Keratinocyte (primary cell): ENCODE results near the gene ACSS2. TPM values are rescaled to one million over a fixed set of nuclear protein-coding genes. Genes with fewer than 3 reads are reported as not detected.

Source experiments
- DNase-seq: peaks from one replicate; pipeline ENCODE4 v3.0.0-alpha.2; 2011; ENCODE audit warnings: low read depth, missing footprints, low spot score
- FAIRE-seq: peaks from 2 replicates; lab custom pipeline; 2011; peaks lifted over from hg19 to GRCh38; lab: Jason Lieb, UNC
- H2AFZ ChIP-seq: 2 replicates; pipeline ENCODE4 v1.6.0; 2012; ENCODE audit warnings: low read length, control low read depth, inconsistent platforms; ENCODE audit not compliant: control insufficient read depth
- H3K27ac ChIP-seq: 2 replicates; pipeline ENCODE4 v1.5.1; 2011; ENCODE audit warnings: low read length; ENCODE audit not compliant: control insufficient read depth, insufficient read depth
- H3K27me3 ChIP-seq: 3 replicates; pipeline ENCODE4 v1.6.0; 2011; ENCODE audit warnings: low read length; ENCODE audit not compliant: control insufficient read depth, insufficient read depth; ENCODE audit errors: extremely low read depth
- H3K36me3 ChIP-seq, 2 experiments: 2 replicates in 1 of 2; 3 replicates in 1 of 2; pipeline ENCODE4 v1.5.1; 2011; ENCODE audit warnings: low read length in 2 of 2, mild to moderate bottlenecking in 1 of 2; ENCODE audit not compliant: control insufficient read depth in 2 of 2, insufficient read depth in 2 of 2; ENCODE audit errors: extremely low read depth in 1 of 2
- H3K4me1 ChIP-seq: 3 replicates; pipeline ENCODE4 v1.5.1; 2011; ENCODE audit warnings: low read length; ENCODE audit not compliant: control insufficient read depth, insufficient read depth; ENCODE audit errors: extremely low read depth
- H3K4me2 ChIP-seq: 3 replicates; pipeline ENCODE4 v1.6.0; 2011; ENCODE audit warnings: low read depth, low read length; ENCODE audit not compliant: control insufficient read depth, insufficient read depth; ENCODE audit errors: extremely low read depth
- H3K4me3 ChIP-seq, 3 experiments: fragments of 200-600 bp in 1 of 3; sonication (generic) in 1 of 3; 2 replicates in 2 of 3; 3 replicates in 1 of 3; pipeline ENCODE4 v1.5.1; 2011 to 2016; ENCODE audit warnings: low read length in 3 of 3, mild to moderate bottlenecking in 3 of 3, control low read depth in 2 of 3, inconsistent platforms in 1 of 3, low read depth in 1 of 3, mixed read lengths in 1 of 3, mixed run types in 1 of 3, moderate library complexity in 1 of 3; ENCODE audit not compliant: control insufficient read depth in 2 of 3, insufficient read depth in 2 of 3; ENCODE audit errors: extremely low read depth in 1 of 3
- H3K79me2 ChIP-seq: 2 replicates; pipeline ENCODE4 v1.6.0; 2012; ENCODE audit warnings: low read length; ENCODE audit not compliant: control insufficient read depth, insufficient read depth
- H3K9ac ChIP-seq: 3 replicates; pipeline ENCODE4 v1.6.0; 2011; ENCODE audit warnings: low read length; ENCODE audit not compliant: control insufficient read depth, insufficient read depth; ENCODE audit errors: extremely low read depth
- H3K9me1 ChIP-seq: 3 replicates; pipeline ENCODE4 v1.6.0; 2011; ENCODE audit warnings: low read length; ENCODE audit not compliant: control insufficient read depth, insufficient read depth; ENCODE audit errors: extremely low read depth
- H3K9me3 ChIP-seq: 2 replicates; pipeline ENCODE4 v1.5.1; 2012; ENCODE audit warnings: low read depth, low read length; ENCODE audit not compliant: control insufficient read depth
- H4K20me1 ChIP-seq: 3 replicates; pipeline ENCODE4 v1.6.0; 2011; ENCODE audit warnings: low read length; ENCODE audit not compliant: control insufficient read depth, insufficient read depth; ENCODE audit errors: extremely low read depth
- CTCF ChIP-seq, 3 experiments: IDR thresholded peaks in 1 of 3; conservative IDR thresholded peaks in 1 of 3; optimal IDR thresholded peaks in 1 of 3; 2 replicates in 2 of 3; 3 replicates in 1 of 3; pipeline versions ENCODE3 to v1.5.1; 2011; ENCODE audit warnings: low read length in 3 of 3, mild to moderate bottlenecking in 3 of 3, moderate library complexity in 2 of 3, control low read depth in 1 of 3, inconsistent platforms in 1 of 3; ENCODE audit not compliant: insufficient read depth in 2 of 3; ENCODE audit errors: extremely low read depth in 1 of 3
- EZH2 ChIP-seq: IDR thresholded peaks from one replicate; pipeline ENCODE4 v1.6.1; 2012; ENCODE audit warnings: inconsistent platforms, mild to moderate bottlenecking, low read length, moderate library complexity
- dilution Hi-C: fragments of 300-500 bp; cut with MboI; formaldehyde crosslinking; loops from one replicate; pipeline ENCODE4 v1.7.0; 2020; ENCODE audit warnings: low sequenced_read_pairs; ENCODE audit not compliant: extremely low pct_ligation_motif_present
- polyA plus RNA-seq, 5 experiments: library from polyadenylated mRNA; depleted of rRNA in 3 of 5; stranded (reverse) in 3 of 5; stranded (forward) in 1 of 5; unstranded in 1 of 5; fragments of >200 nt; gene quantifications; 1 replicate in 1 of 5; 2 replicates in 3 of 5; 3 replicates in 1 of 5; pipeline versions ENCODE4 v1.2.1 to v1.2.3, GENCODE V29; 2011 to 2012; ENCODE audit warnings: missing spikeins in 2 of 5, low read depth in 1 of 5, low replicate concordance in 1 of 5

The ACSS2 gene
- polyA plus RNA-seq, 1 donor (not counting 4 experiments of a cell fraction or from before 2014, with no cell fraction given) = 90.6 TPM

GRCh38 chr20:34920055-34920454 lies 43.6 kb downstream of the ACSS2 start:
- no peak overlapping the region for H2AFZ ChIP-seq
- H3K27ac ChIP-seq = no peak overlapping the region
- no peak for FAIRE-seq
- TF ChIP-seq EZH2 (no peak), CTCF (optimal IDR thresholded peaks at IDR 0.05 in 1 of 3, IDR thresholded peaks at IDR 0.05 in 1 of 3, conservative IDR thresholded peaks at IDR 0.05 in 1 of 3; ENCODE audit: extremely low read depth in 1 of 3, insufficient read depth in 2 of 3, low read length in 3 of 3) (no peak)
- no peaks in the 10 kb centered on the region for H3K79me2 ChIP-seq
- H3K27me3 ChIP-seq = no peaks in the 10 kb centered on the region
- peaks cover 19% of the 10 kb centered on the region for H3K4me1 ChIP-seq
- no peak overlapping the region for H3K9ac ChIP-seq
- no peaks in the 10 kb centered on the region for H4K20me1 ChIP-seq
- H3K36me3 ChIP-seq = peaks cover 18 to 45% of the 10 kb centered on the region in 2 experiments
- no peaks in the 10 kb centered on the region for H3K9me1 ChIP-seq
- no peak overlapping the region for H3K4me3 ChIP-seq
- no peaks in the 10 kb centered on the region for H3K9me3 ChIP-seq
- H3K4me2 ChIP-seq = no peak overlapping the region
- DNase-seq = no peak
- dilution Hi-C loops = no loop called here

- FAIRE-seq = no peak
- DNase-seq = no peak
- dilution Hi-C loops = no loop called here
These were observed 45.0 kb downstream of the ACSS2 start for GRCh38 chr20:34921436-34921835.

More at GRCh38 chr20:34921436-34921835, 45.0 kb downstream of the ACSS2 start:
- H3K4me3 ChIP-seq = no peak overlapping the region
- no peaks in the 10 kb centered on the region for H4K20me1 ChIP-seq
- H3K4me1 ChIP-seq = peaks cover 26% of the 10 kb centered on the region
- H3K9me1 ChIP-seq = no peaks in the 10 kb centered on the region
- TF ChIP-seq EZH2 (no peak), CTCF (optimal IDR thresholded peaks at IDR 0.05 in 1 of 3, IDR thresholded peaks at IDR 0.05 in 1 of 3, conservative IDR thresholded peaks at IDR 0.05 in 1 of 3; ENCODE audit: extremely low read depth in 1 of 3, insufficient read depth in 2 of 3, low read length in 3 of 3) (no peak)
- H3K79me2 ChIP-seq = no peaks in the 10 kb centered on the region
- H2AFZ ChIP-seq = no peak overlapping the region
- no peaks in the 10 kb centered on the region for H3K9me3 ChIP-seq
- H3K27me3 ChIP-seq = no peaks in the 10 kb centered on the region
- no peak overlapping the region for H3K27ac ChIP-seq
- H3K36me3 ChIP-seq = peaks cover 27 to 50% of the 10 kb centered on the region in 2 experiments
- no peak overlapping the region for H3K9ac ChIP-seq
- H3K4me2 ChIP-seq = no peak overlapping the region
